GM12864 (cell line): ENCODE data around the gene SAMD11.

Experiments used
- DNase-seq: peaks from one replicate; pipeline ENCODE4 v3.0.0-alpha.2; 2011; ENCODE audit warnings: low read depth
- H3K4me3 ChIP-seq: 2 replicates; pipeline ENCODE4 v1.5.1; 2011; ENCODE audit warnings: mild to moderate bottlenecking, low read depth, low read length, control low read depth
- TF ChIP-seq, protein P1 (sequence below): IDR thresholded peaks from 2 replicates; pipeline ENCODE4 v1.5.1; 2011; ENCODE audit warnings: low read depth, mild to moderate bottlenecking, moderate library complexity, low read length, control low read depth, inconsistent platforms; ENCODE audit errors: missing control alignments

SAMD11 gene

DNA sequence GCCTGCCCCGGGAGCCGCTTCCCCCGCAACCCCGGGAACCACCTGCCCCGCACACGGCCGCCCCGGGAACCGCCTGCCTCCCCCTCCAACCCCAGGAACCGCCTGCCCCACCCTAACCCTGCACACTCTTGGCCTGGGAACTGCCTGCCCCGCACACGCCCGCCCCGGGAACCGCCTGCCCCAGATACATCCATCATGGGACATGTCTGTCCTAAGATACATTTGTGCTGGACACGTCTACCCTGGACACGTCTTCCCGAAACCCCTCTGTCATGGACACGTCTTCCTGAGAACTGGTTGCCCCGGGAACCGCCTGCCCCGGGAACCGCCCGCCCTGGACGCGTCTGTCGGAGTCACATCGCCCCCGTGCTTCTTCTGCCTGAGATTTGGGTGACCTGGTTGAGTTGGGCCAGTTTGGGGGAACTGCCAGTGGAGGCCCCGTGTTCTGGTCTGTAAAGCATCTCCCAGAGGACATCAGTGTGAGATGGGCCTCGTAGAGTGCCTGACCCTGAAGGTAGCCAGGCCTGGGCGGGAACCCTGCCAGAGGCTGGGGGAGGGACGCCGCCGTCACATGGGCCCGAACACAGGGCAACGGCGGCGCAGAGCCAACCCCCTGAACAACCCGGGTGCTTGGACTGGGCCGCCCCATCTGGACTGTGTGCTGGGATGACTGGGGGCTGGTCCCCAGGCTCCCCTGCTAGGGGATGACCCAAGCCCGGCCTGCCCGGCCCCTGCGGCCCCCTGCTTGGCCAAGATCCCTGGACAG, 54.5 kb downstream of the SAMD11 start:
- TF ChIP-seq, protein P1, sequence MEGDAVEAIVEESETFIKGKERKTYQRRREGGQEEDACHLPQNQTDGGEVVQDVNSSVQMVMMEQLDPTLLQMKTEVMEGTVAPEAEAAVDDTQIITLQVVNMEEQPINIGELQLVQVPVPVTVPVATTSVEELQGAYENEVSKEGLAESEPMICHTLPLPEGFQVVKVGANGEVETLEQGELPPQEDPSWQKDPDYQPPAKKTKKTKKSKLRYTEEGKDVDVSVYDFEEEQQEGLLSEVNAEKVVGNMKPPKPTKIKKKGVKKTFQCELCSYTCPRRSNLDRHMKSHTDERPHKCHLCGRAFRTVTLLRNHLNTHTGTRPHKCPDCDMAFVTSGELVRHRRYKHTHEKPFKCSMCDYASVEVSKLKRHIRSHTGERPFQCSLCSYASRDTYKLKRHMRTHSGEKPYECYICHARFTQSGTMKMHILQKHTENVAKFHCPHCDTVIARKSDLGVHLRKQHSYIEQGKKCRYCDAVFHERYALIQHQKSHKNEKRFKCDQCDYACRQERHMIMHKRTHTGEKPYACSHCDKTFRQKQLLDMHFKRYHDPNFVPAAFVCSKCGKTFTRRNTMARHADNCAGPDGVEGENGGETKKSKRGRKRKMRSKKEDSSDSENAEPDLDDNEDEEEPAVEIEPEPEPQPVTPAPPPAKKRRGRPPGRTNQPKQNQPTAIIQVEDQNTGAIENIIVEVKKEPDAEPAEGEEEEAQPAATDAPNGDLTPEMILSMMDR, result no peak
- DNase-seq, result no peak

DNA sequence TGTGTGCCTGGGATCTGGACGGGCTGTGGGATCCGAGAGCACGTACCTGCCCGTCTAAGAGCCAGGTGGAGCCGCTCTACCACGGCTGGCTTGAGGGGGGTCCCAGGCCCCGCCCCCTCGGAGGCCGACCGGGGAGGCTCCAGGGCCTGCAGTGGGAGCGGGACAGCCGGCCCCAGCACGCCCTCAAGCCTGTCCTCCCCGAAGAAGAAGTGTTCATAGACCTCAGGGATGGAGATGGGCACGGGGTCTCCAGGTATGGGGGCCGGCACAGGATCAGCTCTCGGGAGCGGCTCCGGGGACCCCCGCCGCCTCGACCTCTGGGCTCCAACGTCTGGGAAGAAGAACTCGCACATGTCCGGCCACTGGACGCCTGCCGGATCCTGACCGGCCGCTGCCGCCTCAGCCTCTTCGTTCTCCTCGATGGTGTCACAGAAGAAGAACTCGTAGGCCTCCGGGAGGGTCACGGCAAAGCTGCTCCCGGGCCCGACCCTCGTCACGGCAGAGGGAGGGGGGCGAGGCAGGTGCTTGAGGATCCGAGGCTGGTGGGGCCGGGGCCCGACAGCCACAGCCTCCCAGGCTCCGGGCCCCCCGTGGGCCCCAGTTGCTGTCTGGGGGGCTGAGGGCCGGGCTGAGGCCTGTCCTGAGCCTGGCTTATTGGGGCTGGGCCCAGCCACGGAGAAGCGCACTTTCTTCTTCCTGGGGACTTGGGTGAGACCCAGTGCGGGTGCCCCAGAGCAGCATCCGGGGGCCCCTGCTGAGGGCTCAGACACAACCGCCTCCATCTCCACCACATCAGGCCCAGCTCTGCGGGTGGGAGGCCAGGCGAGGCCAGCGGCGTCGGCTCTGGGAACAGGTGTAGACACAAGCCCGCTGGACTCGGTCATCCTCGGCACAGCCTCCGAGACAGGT, 55.4 kb downstream of the SAMD11 start:
- TF ChIP-seq, protein P1, result no peak
- H3K4me3 ChIP-seq, result no peak overlapping the region
- DNase-seq, result no peak

More for the DNA sequence above, 54.5 kb downstream of the SAMD11 start:
- no peak overlapping the region for H3K4me3 ChIP-seq

DNA sequence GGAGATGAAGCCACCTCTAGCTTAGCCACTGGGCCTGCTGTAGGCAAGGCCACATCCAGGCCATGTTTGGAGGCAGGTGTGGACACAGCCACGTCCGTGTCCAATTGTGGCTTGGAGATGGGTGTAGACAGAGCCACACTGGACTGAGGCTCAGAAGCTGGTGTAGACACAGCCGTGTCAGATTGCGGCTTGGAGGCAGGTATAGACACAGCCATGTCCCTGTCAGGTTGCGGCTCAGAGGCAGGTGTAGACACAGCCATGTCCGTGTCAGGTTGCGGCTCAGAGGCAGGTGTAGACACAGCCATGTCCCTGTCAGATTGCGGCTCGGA, 56.0 kb downstream of the SAMD11 start:
- H3K4me3 ChIP-seq, result no peak overlapping the region
- TF ChIP-seq, protein P1, result no peak
- no peak for DNase-seq

DNA sequence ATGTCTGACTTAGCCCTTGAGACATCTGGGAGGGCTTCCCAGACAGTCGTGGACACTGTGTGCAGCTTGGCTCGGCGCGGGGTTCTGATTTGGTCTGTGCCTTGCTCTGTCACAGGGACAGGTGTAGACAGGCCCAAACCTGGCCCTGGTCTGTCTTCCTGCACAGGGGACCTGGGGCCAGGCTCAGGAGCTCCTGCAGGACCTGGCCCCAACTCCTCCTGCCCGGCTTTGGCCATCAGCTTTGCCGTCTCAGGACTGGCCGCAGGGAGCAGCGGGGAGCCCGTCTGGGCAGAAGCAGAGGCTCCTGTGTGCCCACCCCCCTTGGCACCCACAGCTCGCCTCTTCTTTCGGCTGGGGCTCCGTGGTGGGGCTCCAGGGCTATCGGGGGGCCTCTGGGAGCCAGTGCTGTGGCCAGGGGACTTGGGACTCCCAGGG, 56.4 kb downstream of the SAMD11 start:
- no peak for DNase-seq
- TF ChIP-seq, protein P1, result no peak

DNA sequence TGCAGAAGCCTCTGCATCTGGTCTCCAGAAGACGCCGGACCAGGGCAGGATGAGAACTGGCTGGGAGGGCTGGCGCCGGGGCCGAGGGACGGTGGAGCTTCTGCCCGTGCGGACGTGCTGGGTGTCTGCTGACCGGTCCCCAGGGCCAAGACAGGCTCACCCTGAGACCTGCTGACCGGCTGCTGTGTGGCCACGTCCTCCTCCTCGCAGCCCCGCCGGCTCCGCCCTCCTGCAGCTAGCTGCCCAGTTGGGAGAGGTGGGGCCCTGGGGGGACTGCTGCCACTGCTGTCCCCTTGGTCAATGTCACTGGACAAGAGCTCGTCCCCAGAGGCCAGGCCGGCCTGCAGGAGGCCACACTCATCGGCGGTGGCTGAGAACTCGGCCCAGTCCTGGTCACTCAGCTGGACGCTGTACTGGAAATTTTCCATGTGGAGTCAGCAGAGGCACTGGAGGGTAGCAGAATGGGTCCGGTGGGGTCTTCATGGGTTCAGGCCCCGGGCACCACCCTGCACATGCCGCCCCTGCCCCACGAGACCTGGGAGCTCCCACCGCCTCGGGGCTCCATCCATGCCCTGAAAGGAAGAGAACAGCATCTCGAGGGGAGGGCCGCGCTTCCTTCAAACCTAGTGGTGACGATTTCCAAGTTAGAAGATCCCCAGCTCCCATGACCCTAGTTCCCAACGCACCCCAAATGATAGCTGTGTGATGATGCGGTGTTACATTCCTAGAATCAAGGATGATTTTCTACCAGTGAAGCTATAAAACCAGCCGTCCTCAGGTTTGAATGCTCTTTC, 57.1 kb downstream of the SAMD11 start:
- H3K4me3 ChIP-seq, result no peak overlapping the region
- TF ChIP-seq, protein P1, result no peak
- DNase-seq, result no peak

More for the DNA sequence above, 56.4 kb downstream of the SAMD11 start:
- no peak overlapping the region for H3K4me3 ChIP-seq

DNA sequence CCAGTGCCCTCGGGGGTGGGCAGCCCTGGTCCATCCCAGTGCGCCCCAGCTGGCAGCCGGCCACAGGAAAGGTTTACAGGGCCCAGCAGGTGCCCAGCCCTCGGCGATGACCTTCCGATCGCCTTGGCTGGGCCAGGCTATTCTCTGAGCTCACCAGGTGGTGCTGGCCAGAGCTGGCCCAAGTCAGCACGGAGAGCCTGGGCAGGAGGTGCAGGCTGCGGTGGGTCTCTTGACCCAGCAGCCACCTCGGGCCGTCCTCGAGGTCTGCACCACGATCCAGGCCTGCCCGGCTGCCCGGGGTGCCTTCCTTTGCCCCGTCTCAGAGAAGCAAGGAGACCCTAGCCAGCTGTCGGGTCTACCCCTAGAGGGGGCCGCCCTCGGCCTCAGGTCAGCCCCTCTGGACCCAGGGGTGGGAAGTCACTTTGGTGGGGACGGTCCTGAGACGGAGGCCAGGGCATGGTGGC, 57.8 kb downstream of the SAMD11 start:
- H3K4me3 ChIP-seq, result no peak overlapping the region
- DNase-seq, result no peak
- TF ChIP-seq, protein P1, result no peak
